K562 (cell line): ENCODE data around the gene KCNQ5.

Source experiments
- KDM4B ChIP-seq, 2 experiments: fragments of 450-650 bp in 1 of 2; sonication (generic) in 1 of 2; IDR thresholded peaks; 2 replicates each; pipeline ENCODE4 v1.6.1; 2016 to 2017; ENCODE audit warnings: borderline replicate concordance in 2 of 2, antibody characterized with exemption in 1 of 2, low read depth in 1 of 2, mild to moderate bottlenecking in 1 of 2
- TF ChIP-seq, protein P1 (sequence below): sonication (generic); formaldehyde crosslinking; IDR thresholded peaks from 2 replicates; pipeline ENCODE4 v1.9.0; 2022; ENCODE audit warnings: mild to moderate bottlenecking, missing genetic modification reagents

DNA sequence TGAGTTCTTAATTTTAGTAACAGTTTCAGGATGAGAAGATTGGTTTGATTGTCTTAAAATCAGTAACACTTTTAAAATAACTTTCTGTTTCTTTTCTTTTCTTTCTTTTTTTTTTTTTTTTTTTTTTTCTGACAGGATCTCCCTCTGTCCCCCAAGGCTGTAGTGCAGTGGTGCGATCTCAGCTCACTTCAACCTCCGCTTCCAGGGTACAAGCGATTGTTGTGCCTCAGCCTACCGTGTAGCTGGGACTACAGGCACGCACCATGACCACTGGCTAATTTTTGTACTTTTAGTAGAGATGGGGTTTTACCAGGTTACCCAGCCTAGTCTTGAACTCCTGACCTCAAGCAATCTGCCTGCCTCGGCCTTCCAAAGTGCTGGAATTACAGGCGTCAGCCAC, 33.7 kb upstream of the KCNQ5 start:
- TF ChIP-seq KDM4B (IDR thresholded peaks at IDR 0.05; ENCODE audit: borderline replicate concordance in 2 of 2, low read depth in 1 of 2): no peak
- TF ChIP-seq, protein P1, sequence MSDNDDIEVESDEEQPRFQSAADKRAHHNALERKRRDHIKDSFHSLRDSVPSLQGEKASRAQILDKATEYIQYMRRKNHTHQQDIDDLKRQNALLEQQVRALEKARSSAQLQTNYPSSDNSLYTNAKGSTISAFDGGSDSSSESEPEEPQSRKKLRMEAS: no peak
